Raji (cell line): Measurements from ENCODE around the gene PHF14.

Experiments used
- POLR2A ChIP-seq: IDR thresholded peaks from 2 replicates; pipeline ENCODE4 v1.6.1; 2011; ENCODE audit warnings: low read depth, low read length, control low read depth; ENCODE audit not compliant: insufficient read depth

The PHF14 gene

GRCh38 chr7:10998996-10999757 lies 25.5 kb downstream of the PHF14 start:
- TF ChIP-seq POLR2A: no peak

DNA sequence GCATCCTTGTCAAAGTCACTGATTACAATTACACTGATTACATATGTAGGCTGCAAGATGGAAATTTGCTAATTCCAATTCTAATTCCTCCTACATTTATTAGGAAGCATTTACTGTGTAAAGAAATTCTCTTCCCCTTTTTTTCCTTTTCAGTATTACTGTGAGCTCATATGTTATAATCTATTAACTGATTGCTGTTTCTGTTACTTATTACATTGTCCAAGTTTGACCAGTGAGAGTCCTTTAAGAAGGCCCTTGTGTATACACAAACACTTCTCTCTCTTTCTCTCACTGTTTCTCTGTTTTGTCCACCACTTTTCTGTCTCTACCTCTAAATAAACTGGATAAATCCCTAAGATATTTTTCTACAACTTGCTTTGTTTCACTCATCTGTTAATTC lies 31.5 kb downstream of the PHF14 start:
- no peak for TF ChIP-seq POLR2A

DNA sequence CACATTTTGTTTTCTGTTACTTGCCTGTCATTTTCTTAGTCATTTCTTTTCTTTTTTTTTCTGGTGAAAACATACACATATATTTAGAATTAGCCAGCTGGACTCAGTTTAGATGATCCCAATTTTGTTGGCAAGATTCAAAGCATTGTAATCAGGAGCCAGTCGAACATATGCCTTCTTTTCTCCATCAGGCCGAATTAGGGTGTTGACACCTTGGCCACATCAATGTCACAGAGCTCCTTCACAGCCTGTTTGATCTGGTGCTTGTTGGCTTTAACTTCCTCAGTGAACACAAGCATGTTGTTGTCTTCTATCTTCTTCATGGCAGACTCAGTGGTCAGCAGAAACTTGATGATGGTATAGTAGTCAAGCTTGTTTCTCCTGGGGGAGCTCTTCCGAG lies 32.6 kb downstream of the PHF14 start:
- no peak for TF ChIP-seq POLR2A

DNA sequence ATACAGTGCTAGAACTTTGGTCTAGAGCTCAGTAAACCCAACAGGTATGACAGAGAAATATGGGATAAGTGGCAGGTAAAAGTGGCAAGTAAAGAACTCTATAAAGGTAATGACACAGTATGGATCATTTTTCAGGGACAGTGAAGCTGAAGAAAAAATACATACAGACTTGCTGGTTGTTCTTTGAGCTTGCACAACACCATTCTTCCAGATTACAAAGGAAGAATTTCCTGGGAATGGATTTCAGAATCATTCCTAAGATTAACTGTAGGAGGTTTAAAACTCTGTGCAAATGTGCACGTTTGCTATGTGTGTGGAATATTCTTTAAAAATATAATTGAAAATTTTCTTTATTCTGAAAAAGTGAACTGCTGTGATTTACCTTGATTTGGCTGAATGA lies 36.0 kb downstream of the PHF14 start:
- TF ChIP-seq POLR2A: no peak

DNA sequence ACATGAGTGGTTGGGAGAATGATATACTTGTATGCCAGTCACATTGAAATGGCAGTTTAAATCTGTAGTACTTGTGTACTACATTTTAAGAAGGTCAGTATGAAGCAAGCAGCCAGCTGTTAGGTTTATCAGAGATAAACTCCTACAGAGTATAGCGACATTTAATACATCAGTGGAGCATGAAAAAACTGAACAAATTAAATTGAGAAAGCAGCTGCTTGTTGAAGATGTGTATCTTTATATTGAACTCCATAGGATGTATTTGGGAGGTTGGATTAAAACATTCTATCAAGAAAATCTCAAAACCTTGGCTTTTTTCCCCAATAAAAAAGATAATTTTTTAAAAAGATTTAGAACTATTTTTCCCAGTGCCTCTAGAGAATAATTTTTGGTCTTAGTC lies 47.8 kb downstream of the PHF14 start:
- TF ChIP-seq POLR2A: no peak

GRCh38 chr7:11026452-11027359 lies 53.0 kb downstream of the PHF14 start:
- no peak for TF ChIP-seq POLR2A

GRCh38 chr7:11035661-11036060 lies 62.0 kb downstream of the PHF14 start:
- TF ChIP-seq POLR2A: no peak

DNA sequence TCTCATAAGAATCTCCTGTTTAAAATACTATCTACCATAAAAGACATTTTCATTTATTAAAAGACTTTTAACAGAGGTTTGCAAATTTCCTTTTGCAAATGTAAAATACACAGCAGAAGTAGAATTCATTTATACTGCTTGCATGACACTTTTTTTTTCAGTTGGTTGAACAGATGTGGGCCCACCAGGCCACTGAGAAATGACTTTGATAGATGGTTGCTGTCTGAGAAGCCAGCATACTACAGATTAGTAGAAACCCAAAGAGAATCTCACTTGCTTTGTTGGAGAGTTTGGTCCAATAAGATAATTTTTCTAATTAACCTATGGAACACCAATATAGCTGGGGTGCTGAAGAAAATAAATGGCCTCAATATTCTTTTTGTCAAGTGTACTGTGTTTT lies 66.3 kb downstream of the PHF14 start:
- TF ChIP-seq POLR2A: no peak

DNA sequence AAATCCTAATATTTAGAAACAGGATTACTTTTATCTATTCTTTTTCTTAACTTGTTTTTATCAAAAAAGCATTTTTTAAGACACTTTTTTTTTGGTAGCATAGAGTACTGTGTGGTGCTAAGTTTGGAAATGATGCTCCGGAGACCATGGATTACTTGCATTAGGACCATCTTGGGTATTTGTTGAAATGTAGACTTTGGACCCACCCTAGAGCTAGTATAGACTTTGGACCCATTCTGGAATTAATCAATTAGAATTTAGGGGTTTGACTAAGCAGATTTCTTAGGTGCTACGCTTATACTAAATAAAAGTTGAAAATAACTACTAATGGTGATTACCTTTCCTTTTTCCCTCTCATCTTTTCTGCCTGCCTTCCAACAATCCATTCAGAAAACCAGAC lies 80.4 kb downstream of the PHF14 start:
- TF ChIP-seq POLR2A: no peak

DNA sequence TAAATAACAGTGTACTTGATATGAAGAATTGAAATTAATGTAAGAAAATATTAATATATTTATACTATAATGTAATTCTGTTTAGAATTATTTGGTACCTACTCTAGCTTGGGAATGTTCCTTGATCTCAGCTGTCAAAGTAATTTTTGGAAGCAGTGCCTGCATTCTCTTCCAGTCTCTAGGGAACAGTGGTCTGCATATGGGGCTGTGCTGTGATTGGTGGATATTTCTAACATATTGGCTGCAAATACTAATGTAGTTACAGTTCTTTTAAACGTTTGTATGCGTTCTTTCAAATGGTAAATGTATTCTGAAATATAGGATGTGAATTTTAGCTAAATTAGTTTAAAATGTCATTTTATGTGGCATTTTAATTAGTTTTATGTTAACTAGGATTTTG lies 87.2 kb downstream of the PHF14 start:
- TF ChIP-seq POLR2A: no peak

DNA sequence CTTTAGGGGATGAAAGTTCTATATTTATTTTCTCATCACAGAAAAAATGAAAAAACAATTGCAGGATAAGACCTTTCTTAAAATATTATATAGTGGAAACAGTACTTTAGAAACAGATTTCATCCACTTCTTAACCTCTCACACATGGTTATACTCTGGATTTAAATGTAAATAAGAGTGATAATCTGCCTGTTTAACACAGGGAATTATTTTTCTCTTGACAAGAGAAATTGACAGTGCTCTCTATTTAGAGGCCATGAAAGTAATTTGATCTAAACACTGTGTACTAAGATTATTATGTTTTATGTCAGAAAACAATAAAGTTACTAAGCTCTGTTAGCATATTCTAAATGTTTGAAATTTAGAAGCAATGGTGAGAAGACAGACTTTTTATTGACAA lies 88.4 kb downstream of the PHF14 start:
- TF ChIP-seq POLR2A: no peak

DNA sequence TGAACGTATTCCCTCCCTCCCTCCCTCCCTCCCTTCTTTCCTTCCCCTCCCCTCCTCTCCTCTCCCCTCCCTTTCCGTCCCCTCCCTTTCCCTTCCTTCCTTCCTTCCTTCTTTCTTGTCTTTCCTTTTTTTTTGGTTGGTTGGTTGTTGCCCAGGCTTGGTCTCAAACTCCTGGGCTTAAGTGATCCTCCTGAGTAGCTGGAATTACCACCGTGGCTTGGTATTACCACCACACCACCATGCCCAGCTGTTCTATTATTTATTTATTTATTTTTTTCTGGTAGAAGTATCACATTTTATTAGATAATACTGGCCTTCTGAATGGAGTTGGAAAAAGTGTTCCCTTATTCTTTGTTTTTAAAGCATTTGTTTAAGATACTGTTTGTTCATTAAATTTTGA lies 95.9 kb downstream of the PHF14 start:
- no peak for TF ChIP-seq POLR2A

GRCh38 chr7:11077816-11078215 lies 104.1 kb downstream of the PHF14 start:
- no peak for TF ChIP-seq POLR2A

DNA sequence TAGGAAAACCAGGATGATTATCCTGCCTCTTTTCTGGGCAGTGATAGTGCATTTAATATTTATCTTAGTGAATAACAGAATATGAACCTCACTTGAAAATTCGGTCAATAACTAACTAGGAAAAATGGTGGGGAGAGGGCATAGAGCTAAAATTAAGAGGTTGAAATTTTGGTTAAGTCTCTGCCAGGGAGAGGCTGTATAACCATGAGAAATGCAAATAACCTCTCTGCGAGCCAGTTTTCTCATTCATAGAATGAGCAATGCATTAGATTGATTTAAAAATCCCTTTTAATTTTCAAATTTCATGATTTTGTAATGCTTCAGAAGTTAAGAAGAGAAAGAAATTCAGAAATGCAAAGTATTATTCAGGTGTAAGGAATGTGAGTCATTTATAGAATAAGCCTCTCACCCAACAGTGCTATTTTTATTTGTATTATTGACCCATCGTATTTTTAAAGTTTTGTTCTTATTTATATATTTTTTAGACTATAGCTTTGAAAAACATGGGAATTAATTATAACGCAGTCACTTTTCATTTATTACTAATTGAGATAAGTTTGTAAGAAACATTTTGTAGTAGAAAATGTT lies 104.7 kb downstream of the PHF14 start:
- TF ChIP-seq POLR2A: no peak

- TF ChIP-seq POLR2A: no peak
These were observed 106.2 kb downstream of the PHF14 start for GRCh38 chr7:11079907-11080306.

GRCh38 chr7:11082121-11082520 lies 108.4 kb downstream of the PHF14 start:
- no peak for TF ChIP-seq POLR2A
